ENCODE data around the gene BMP6. TPM values are rescaled to one million over a fixed set of nuclear protein-coding genes. Genes with fewer than 3 reads are reported as not detected.

The BMP6 gene
- total and polyA plus RNA-seq, 2 of the 4 experiments (the other 2 are of a cell fraction) = 0.18 to 0.19 TPM

DNA sequence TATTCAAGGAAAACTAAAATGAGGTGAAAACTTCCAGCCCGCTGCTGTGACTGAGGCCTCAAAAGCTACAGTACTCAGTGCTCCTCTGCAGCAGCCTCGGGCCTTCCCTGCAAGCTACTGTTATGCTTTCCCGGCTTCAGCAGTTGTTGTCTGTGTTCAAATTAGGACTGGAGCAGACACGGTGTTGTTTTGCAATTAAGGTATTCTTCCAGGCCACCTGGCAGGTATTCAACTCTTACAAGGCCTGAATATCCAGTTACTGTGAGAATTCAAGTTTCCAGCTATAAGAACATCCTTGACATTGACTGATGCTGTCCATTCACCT, 174.0 kb downstream of the BMP6 start:
- Histone ChIP-seq H3K18ac (ENCODE audit: low read depth, low read length) (no peak overlapping the region), H2AK9ac (replicated peaks; ENCODE audit: low read depth, low read length, poor library complexity) (no peak overlapping the region), H2AK5ac (ENCODE audit: low read depth, low read length) (no peak overlapping the region), H2BK20ac (ENCODE audit: low read depth, low read length) (no peak overlapping the region), H3K9me3 (ENCODE audit: control insufficient read depth, insufficient read depth, low read length) (no peaks in the 10 kb centered on the region), H3K56ac (ENCODE audit: extremely low read depth, insufficient read depth, low read length) (no peak overlapping the region), H3K14ac (replicated peaks; ENCODE audit: low read depth, low read length) (no peak overlapping the region), H3K9ac (ENCODE audit: low read depth, low read length) (no peak overlapping the region), H3K4me3 (ENCODE audit: insufficient read depth, low read depth, low read length) (no peak overlapping the region), H3K4ac (ENCODE audit: low read depth, low read length) (no peak overlapping the region), H3K4me1 (ENCODE audit: control insufficient read depth, insufficient read depth, low read length) (no peaks in the 10 kb centered on the region), H3K36me3 (ENCODE audit: control insufficient read depth, insufficient read depth, low read length) (peaks cover 69% of the 10 kb centered on the region), H4K5ac (ENCODE audit: low read depth, low read length) (no peak overlapping the region), H4K8ac (ENCODE audit: low read depth in 2 of 2, low read length in 2 of 2) (no peak overlapping the region), H4K20me1 (ENCODE audit: insufficient read depth, low read length) (peaks cover 12% of the 10 kb centered on the region), H3K23ac (ENCODE audit: low read depth, low read length) (no peak overlapping the region), H3K9me1 (ENCODE audit: insufficient read depth, low read length) (peaks cover 2% of the 10 kb centered on the region; the same call in 1 of the 2 replicates), H4K91ac (ENCODE audit: insufficient read depth, low read depth, low read length) (no peak overlapping the region), H3K79me1 (ENCODE audit: low read depth in 1 of 2, low read length in 2 of 2) (peaks cover 40 to 48% of the 10 kb centered on the region in 2 experiments), H3K4me2 (ENCODE audit: low read depth, low read length) (no peak overlapping the region), H2BK5ac (ENCODE audit: low read depth, low read length, poor library complexity, severe bottlenecking) (no peak overlapping the region), H2AFZ (replicated peaks; ENCODE audit: low read length, poor library complexity) (no peak overlapping the region), H3K27me3 (ENCODE audit: control insufficient read depth, insufficient read depth, low read length) (no peaks in the 10 kb centered on the region), H2BK120ac (ENCODE audit: low read depth, low read length) (no peak overlapping the region), H3K27ac (ENCODE audit: insufficient read depth, low read length) (no peak overlapping the region), H2BK15ac (ENCODE audit: low read depth, low read length) (no peak overlapping the region)
- TF ChIP-seq SMC3 (IDR thresholded peaks at IDR 0.05; ENCODE audit: low read depth, low read length) = no peak
- TF ChIP-seq, protein P1, sequence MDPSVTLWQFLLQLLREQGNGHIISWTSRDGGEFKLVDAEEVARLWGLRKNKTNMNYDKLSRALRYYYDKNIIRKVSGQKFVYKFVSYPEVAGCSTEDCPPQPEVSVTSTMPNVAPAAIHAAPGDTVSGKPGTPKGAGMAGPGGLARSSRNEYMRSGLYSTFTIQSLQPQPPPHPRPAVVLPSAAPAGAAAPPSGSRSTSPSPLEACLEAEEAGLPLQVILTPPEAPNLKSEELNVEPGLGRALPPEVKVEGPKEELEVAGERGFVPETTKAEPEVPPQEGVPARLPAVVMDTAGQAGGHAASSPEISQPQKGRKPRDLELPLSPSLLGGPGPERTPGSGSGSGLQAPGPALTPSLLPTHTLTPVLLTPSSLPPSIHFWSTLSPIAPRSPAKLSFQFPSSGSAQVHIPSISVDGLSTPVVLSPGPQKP (IDR thresholded peaks at IDR 0.05; ENCODE audit: borderline replicate concordance, low read depth, low read length) = no peak
- TF ChIP-seq MAZ (IDR thresholded peaks at IDR 0.05; ENCODE audit: borderline replicate concordance, low read depth, low read length) = no peak
- TF ChIP-seq MAFK (IDR thresholded peaks at IDR 0.05; ENCODE audit: low read depth, low read length) = no peak
- TF ChIP-seq CEBPB (IDR thresholded peaks at IDR 0.05; ENCODE audit: low read depth, low read length) = no peak
- TF ChIP-seq RAD21 (IDR thresholded peaks at IDR 0.05; ENCODE audit: low read length) = no peak
- TF ChIP-seq RFX5 (IDR thresholded peaks at IDR 0.05; ENCODE audit: low read depth, low read length) = no peak
- no peak for TF ChIP-seq USF2 (IDR thresholded peaks at IDR 0.05; ENCODE audit: low read depth, low read length)
- no peak for TF ChIP-seq FOS (IDR thresholded peaks at IDR 0.05; ENCODE audit: low read depth, low read length)
- TF ChIP-seq NFE2L2 (IDR thresholded peaks at IDR 0.05; ENCODE audit: low read depth, low read length) = no peak
- TF ChIP-seq BHLHE40 (IDR thresholded peaks at IDR 0.05; ENCODE audit: low read depth, low read length) = no peak
- dilution Hi-C loops (cut with HindIII; ENCODE audit: low sequenced_read_pairs, unreplicated experiment) = no loop called here
- intact Hi-C loops (cut with micrococcal nuclease) = no loop called here
- in situ Hi-C loops (cut with MboI; ENCODE audit: low sequenced_read_pairs) = loop anchor here (10.0 kb wide), 1 partner anchor 175 kb away; the partner anchor contains the start of gene BMP6
- no peak for DNase-seq
- ChIA-PET CTCF (interaction anchor here (0.5 kb wide), 1 partner anchor 9 kb away, joined by 6 read pairs; no protein-coding TSS in a partner anchor), POLR2A (ENCODE audit: unreplicated experiment) (interaction anchor here (0.5 kb wide), 1 partner anchor 168 kb away, joined by 3 read pairs; no protein-coding TSS in a partner anchor)
- 39% methylated on average over 3 of the region's 4 CpGs; no CpG with 5 or more reads in 1 of the 2 experiments for whole genome bisulfite sequencing, 2 experiments (ENCODE audit: extremely low coverage in 2 of 2, insufficient read length in 1 of 2)
- no peak for ATAC-seq (ENCODE audit: low read depth)
- BruUV-seq (replicated peaks) = no TSS peak
